MCF 10A (cell line): ENCODE measurements around the gene ADAMTS18. TPM values are rescaled to one million over a fixed set of nuclear protein-coding genes. Genes with fewer than 3 reads are reported as not detected.
"Not testable (repeated sequence)": the region's sequence is repeated elsewhere in the genome, so short reads cannot be mapped to it uniquely, and the experiment has no call there.

Experiments
- BruUV-seq: library from RNA; stranded (reverse); fragments of 400-500 nt; replicated peaks from 2 replicates; lab custom pipeline; 2021; lab: Mats Ljungman, UMichigan
- CTCF ChIA-PET: fragments of 300-600 bp; sonication (Branson Sonifier 250); formaldehyde crosslinking; extraction: SDS; loops from one replicate; lab custom pipeline; 2021; ENCODE audit warnings: antibody characterized with exemption, inconsistent platforms; lab: Yijun Ruan, JAX
- POLR2A ChIA-PET: fragments of 300-600, 350-650 bp; sonication (Branson Sonifier 250); formaldehyde crosslinking; extraction: SDS; loops from one replicate; lab custom pipeline; 2020; ENCODE audit warnings: antibody characterized with exemption, inconsistent platforms; lab: Yijun Ruan, JAX
- DNase-seq: peaks from one replicate; pipeline ENCODE4 v3.0.0-alpha.2; 2018; ENCODE audit not compliant: unreplicated experiment
- H3K27ac Mint-ChIP-seq: one replicate; pipeline ENCODE4 v1.8.0; 2022; ENCODE audit warnings: mild to moderate bottlenecking, low read depth, mixed read lengths; ENCODE audit not compliant: unreplicated experiment
- H3K27me3 Mint-ChIP-seq: one replicate; pipeline ENCODE4 v1.8.0; 2022; ENCODE audit warnings: mixed read lengths; ENCODE audit not compliant: insufficient read depth, unreplicated experiment
- H3K36me3 Mint-ChIP-seq: one replicate; pipeline ENCODE4 v1.8.0; 2022; ENCODE audit warnings: mild to moderate bottlenecking, moderate library complexity, mixed read lengths; ENCODE audit not compliant: insufficient read depth, unreplicated experiment
- H3K4me1 Mint-ChIP-seq: one replicate; pipeline ENCODE4 v1.8.0; 2022; ENCODE audit warnings: mixed read lengths; ENCODE audit not compliant: insufficient read depth, unreplicated experiment
- H3K4me3 Mint-ChIP-seq: one replicate; pipeline ENCODE4 v1.8.0; 2022; ENCODE audit warnings: mild to moderate bottlenecking, moderate library complexity, mixed read lengths; ENCODE audit not compliant: unreplicated experiment
- H3K9me3 Mint-ChIP-seq: one replicate; pipeline ENCODE4 v1.8.0; 2022; ENCODE audit warnings: mixed read lengths; ENCODE audit not compliant: unreplicated experiment
- intact Hi-C: fragments of 100-400 bp; cut with micrococcal nuclease; formaldehyde crosslinking; loops from 2 replicates; pipeline ENCODE4 v1.14.1; 2022
- total RNA-seq: library from RNA; stranded (reverse); gene quantifications from 2 replicates; pipeline ENCODE4 v1.2.3, GENCODE V29; 2022
- TF ChIP-seq, protein P1 (sequence below): fragments of 200-600 bp; IDR thresholded peaks from one replicate; pipeline ENCODE4 v1.8.0; 2022; ENCODE audit warnings: antibody characterized with exemption, mild to moderate bottlenecking; ENCODE audit not compliant: unreplicated experiment

The ADAMTS18 gene
- total RNA-seq, 1 experiment from 2014 or later, result not detected

- no peaks in the 10 kb centered on the region for H3K36me3 Mint-ChIP-seq
- CTCF ChIA-PET, result interaction anchor here (1.6 kb wide), 1 partner anchor 306 kb away, joined by 4 read pairs; no protein-coding TSS in a partner anchor
- H3K4me3 Mint-ChIP-seq, result no peak overlapping the region
- intact Hi-C loops, result no loop called here
- no peaks in the 10 kb centered on the region for H3K27me3 Mint-ChIP-seq
- TF ChIP-seq, protein P1, sequence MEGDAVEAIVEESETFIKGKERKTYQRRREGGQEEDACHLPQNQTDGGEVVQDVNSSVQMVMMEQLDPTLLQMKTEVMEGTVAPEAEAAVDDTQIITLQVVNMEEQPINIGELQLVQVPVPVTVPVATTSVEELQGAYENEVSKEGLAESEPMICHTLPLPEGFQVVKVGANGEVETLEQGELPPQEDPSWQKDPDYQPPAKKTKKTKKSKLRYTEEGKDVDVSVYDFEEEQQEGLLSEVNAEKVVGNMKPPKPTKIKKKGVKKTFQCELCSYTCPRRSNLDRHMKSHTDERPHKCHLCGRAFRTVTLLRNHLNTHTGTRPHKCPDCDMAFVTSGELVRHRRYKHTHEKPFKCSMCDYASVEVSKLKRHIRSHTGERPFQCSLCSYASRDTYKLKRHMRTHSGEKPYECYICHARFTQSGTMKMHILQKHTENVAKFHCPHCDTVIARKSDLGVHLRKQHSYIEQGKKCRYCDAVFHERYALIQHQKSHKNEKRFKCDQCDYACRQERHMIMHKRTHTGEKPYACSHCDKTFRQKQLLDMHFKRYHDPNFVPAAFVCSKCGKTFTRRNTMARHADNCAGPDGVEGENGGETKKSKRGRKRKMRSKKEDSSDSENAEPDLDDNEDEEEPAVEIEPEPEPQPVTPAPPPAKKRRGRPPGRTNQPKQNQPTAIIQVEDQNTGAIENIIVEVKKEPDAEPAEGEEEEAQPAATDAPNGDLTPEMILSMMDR, result no peak
- DNase-seq, result no peak
- no peaks in the 10 kb centered on the region for H3K9me3 Mint-ChIP-seq
- POLR2A ChIA-PET, result interaction anchor here (0.6 kb wide), 1 partner anchor 1630 kb away, joined by 3 read pairs; the partner anchor contains the start of genes KARS1 and TERF2IP
- H3K4me1 Mint-ChIP-seq, result peaks cover 12% of the 10 kb centered on the region
- no TSS peak for BruUV-seq
- no peak overlapping the region for H3K27ac Mint-ChIP-seq
Observed at GRCh38 chr16:77277571-77277970, 157.3 kb downstream of the ADAMTS18 start.

DNA sequence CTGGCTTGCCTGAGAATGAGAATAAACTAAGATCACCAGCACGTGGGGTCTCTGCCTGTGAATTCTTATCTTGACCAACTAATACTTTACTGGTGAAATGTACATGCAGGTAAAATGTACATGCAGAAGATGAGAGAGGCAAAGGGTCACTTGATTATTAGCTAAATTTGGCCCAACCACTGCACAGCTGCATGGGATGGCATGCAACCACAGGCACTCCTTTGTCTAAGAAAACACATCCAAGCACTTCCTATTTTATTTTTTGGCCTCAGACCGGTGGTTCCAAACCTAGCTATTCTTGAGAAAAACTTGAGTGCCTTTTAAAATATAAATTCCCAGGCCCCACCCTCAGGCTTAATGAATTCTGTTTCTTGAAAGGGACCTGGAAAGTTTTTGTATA is 157.7 kb downstream of the ADAMTS18 start:
- H3K4me1 Mint-ChIP-seq, result peaks cover 12% of the 10 kb centered on the region
- no peaks in the 10 kb centered on the region for H3K27me3 Mint-ChIP-seq
- BruUV-seq, result no TSS peak
- no peak overlapping the region for H3K4me3 Mint-ChIP-seq
- intact Hi-C loops, result no loop called here
- no peaks in the 10 kb centered on the region for H3K36me3 Mint-ChIP-seq
- no peaks in the 10 kb centered on the region for H3K9me3 Mint-ChIP-seq
- TF ChIP-seq, protein P1, result no peak
- DNase-seq, result no peak
- ChIA-PET CTCF (interaction anchor here (1.6 kb wide), 1 partner anchor 307 kb away, joined by 4 read pairs; no protein-coding TSS in a partner anchor), POLR2A (interaction anchor here (0.6 kb wide), 1 partner anchor 1629 kb away, joined by 3 read pairs; the partner anchor contains the start of genes KARS1 and TERF2IP)
- H3K27ac Mint-ChIP-seq, result no peak overlapping the region

GRCh38 chr16:77276661-77277060 is 158.2 kb downstream of the ADAMTS18 start:
- DNase-seq, result no peak
- Mint-ChIP-seq H3K9me3 (no peaks in the 10 kb centered on the region), H3K4me1 (peaks cover 12% of the 10 kb centered on the region), H3K27ac (no peak overlapping the region), H3K4me3 (no peak overlapping the region), H3K27me3 (no peaks in the 10 kb centered on the region), H3K36me3 (no peaks in the 10 kb centered on the region)
- CTCF ChIA-PET, result interaction anchor here (1.6 kb wide), 1 partner anchor 307 kb away, joined by 4 read pairs; no protein-coding TSS in a partner anchor
- intact Hi-C loops, result no loop called here
- POLR2A ChIA-PET, result no interaction called here
- BruUV-seq, result no TSS peak
- TF ChIP-seq, protein P1, result no peak

DNA sequence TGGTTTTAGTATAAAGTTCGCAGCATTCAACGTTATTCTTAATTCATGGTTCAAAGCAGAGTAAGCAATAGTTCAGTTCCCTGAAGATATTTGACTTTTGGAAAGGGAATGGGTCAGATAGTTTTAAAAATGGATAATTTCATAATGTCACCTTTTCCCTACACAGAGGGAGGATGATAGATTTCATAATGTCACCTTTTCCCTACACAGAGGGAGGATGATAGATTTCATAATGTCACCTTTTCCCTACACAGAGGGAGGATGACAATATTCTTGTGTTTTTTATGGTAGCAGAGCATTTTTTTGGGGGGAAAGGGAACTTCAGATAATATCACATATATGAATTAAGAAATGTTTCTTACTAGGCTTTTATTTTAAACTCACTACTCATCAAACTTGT is 159.5 kb downstream of the ADAMTS18 start:
- not testable (repeated sequence) for BruUV-seq

More for the DNA sequence above, 159.5 kb downstream of the ADAMTS18 start:
- CTCF ChIA-PET, result interaction anchor here (0.9 kb wide), 1 partner anchor 39 kb away, joined by 7 read pairs; no protein-coding TSS in a partner anchor
- H3K4me3 Mint-ChIP-seq, POLR2A ChIA-PET, H3K27ac Mint-ChIP-seq, H3K9me3 Mint-ChIP-seq, H3K36me3 Mint-ChIP-seq, intact Hi-C loops, DNase-seq, H3K27me3 Mint-ChIP-seq: not testable (repeated sequence)
- peaks cover 12% of the 10 kb centered on the region for H3K4me1 Mint-ChIP-seq
